ENCODE measurements around the gene PHAF1.
"Not testable (repeated sequence)": the region's sequence is repeated elsewhere in the genome, so short reads cannot be mapped to it uniquely, and the experiment has no call there.

PHAF1 gene

GRCh38 chr16:67105246-67105645, 4.5 kb upstream of the PHAF1 start:
- DNase-seq, result no peak

- DNase-seq, result peak in 1 of 2 donors; percentile 28
These were observed 3.9 kb upstream of the PHAF1 start for GRCh38 chr16:67105881-67106280.

- DNase-seq, result no peak
These were observed 1.3 kb upstream of the PHAF1 start for GRCh38 chr16:67108489-67108888.

GRCh38 chr16:67108931-67109406, 772 bp upstream of the PHAF1 start:
- DNase-seq, result no peak

GRCh38 chr16:67111951-67112444, 2.3 kb downstream of the PHAF1 start:
- DNase-seq, result no peak

GRCh38 chr16:67112591-67113399, 3.1 kb downstream of the PHAF1 start:
- no peak for DNase-seq

GRCh38 chr16:67114793-67115192, 5.1 kb downstream of the PHAF1 start:
- DNase-seq, result no peak

- DNase-seq, result no peak
These were observed 5.9 kb downstream of the PHAF1 start for GRCh38 chr16:67115639-67116038.

GRCh38 chr16:67116388-67117311, 6.9 kb downstream of the PHAF1 start:
- DNase-seq, result peak in 1 of 2 donors; percentile 51

- no peak for DNase-seq
These were observed 8.0 kb downstream of the PHAF1 start for GRCh38 chr16:67117716-67118115.

GRCh38 chr16:67120025-67120424, 10.3 kb downstream of the PHAF1 start:
- no peak for DNase-seq

GRCh38 chr16:67122799-67123198, 13.1 kb downstream of the PHAF1 start:
- not testable (repeated sequence) for DNase-seq

- DNase-seq, result no peak
These were observed 18.7 kb downstream of the PHAF1 start for GRCh38 chr16:67128417-67128816.

- no peak for DNase-seq
These were observed 19.1 kb downstream of the PHAF1 start for GRCh38 chr16:67128887-67129286.

- peak in 1 of 2 donors; percentile 16 for DNase-seq
These were observed 19.7 kb downstream of the PHAF1 start for GRCh38 chr16:67129422-67129821.

GRCh38 chr16:67137605-67138004, 27.9 kb downstream of the PHAF1 start:
- DNase-seq, result no peak

- DNase-seq, result no peak
These were observed 31.6 kb downstream of the PHAF1 start for GRCh38 chr16:67141391-67141790.

GRCh38 chr16:67142342-67142741, 32.6 kb downstream of the PHAF1 start:
- no peak for DNase-seq

- DNase-seq, result no peak
These were observed 35.2 kb downstream of the PHAF1 start for GRCh38 chr16:67144943-67145342.

- no peak for DNase-seq
These were observed 36.0 kb downstream of the PHAF1 start for GRCh38 chr16:67145746-67146145.

- no peak for DNase-seq
These were observed 37.0 kb downstream of the PHAF1 start for GRCh38 chr16:67146523-67147357.

GRCh38 chr16:67147437-67148140, 37.8 kb downstream of the PHAF1 start:
- DNase-seq, result no peak
